Transverse colon (tissue), 4 donors: Measurements from ENCODE around the gene ZNF618. TPM values are rescaled to one million over a fixed set of nuclear protein-coding genes. Genes with fewer than 3 reads are reported as not detected.
A peak's percentile ranks its signal among the peaks of the same experiment; 100 is the strongest.

Experiments
- DNase-seq: peaks from one replicate; pipeline ENCODE4 v3.0.0-alpha.2; 2019
- H3K27ac ChIP-seq, 4 donors: fragments of 200-600 bp; sonication (generic); 2 replicates each; pipeline ENCODE4 v1.5.1; 2016 to 2018; ENCODE audit warnings: inconsistent platforms in 4 of 4
- H3K27me3 ChIP-seq: fragments of 200-600 bp; sonication (generic); 2 replicates; pipeline ENCODE4 v1.5.1; 2017; ENCODE audit warnings: inconsistent platforms
- H3K36me3 ChIP-seq, 4 donors: fragments of 200-600 bp; sonication (generic); 2 replicates each; pipeline ENCODE4 v1.5.1; 2017 to 2019; ENCODE audit warnings: inconsistent platforms in 4 of 4
- H3K4me1 ChIP-seq, 4 donors: fragments of 200-600 bp; sonication (generic); 2 replicates each; pipeline ENCODE4 v1.5.1; 2017 to 2020; ENCODE audit warnings: inconsistent platforms in 4 of 4
- H3K4me3 ChIP-seq, 4 donors: fragments of 200-600 bp; sonication (generic); 1 replicate in 1 of 4; 2 replicates in 3 of 4; pipeline versions ENCODE4 v1.5.1 to v1.6.1; 2017 to 2019; ENCODE audit warnings: inconsistent platforms in 4 of 4
- H3K9me3 ChIP-seq, 2 donors: fragments of 200-600 bp; sonication (generic); 2 replicates each; pipeline ENCODE4 v1.5.1; 2017 to 2019; ENCODE audit warnings: inconsistent platforms in 2 of 2
- CTCF ChIP-seq, 5 experiments: fragments of 200-600 bp in 3 of 5; fragments of 450-650 bp in 2 of 5; sonication (generic) in 3 of 5; IDR thresholded peaks; 1 replicate in 2 of 5; 2 replicates in 3 of 5; pipeline ENCODE4 v1.5.1; 2016 to 2017; ENCODE audit warnings: antibody characterized with exemption in 5 of 5, inconsistent platforms in 3 of 5, mild to moderate bottlenecking in 2 of 5, moderate library complexity in 1 of 5
- EP300 ChIP-seq: sonication (generic); formaldehyde crosslinking; IDR thresholded peaks from one replicate; pipeline ENCODE4 v1.6.1; 2017; ENCODE audit warnings: antibody characterized with exemption, low read depth
- POLR2A ChIP-seq: fragments of 450-650 bp; IDR thresholded peaks from one replicate; pipeline ENCODE4 v1.6.1; 2016; ENCODE audit warnings: antibody characterized with exemption, mild to moderate bottlenecking, moderate library complexity
- POLR2AphosphoS5 ChIP-seq, 3 donors: sonication (generic); formaldehyde crosslinking; IDR thresholded peaks; one replicate each; pipeline ENCODE4 v1.6.1; 2016; ENCODE audit warnings: antibody characterized with exemption in 3 of 3
- WGBS, 2 donors: methylation state at CpG; one replicate each; pipeline ENCODE4 v1.1.5; 2018; ENCODE audit warnings: low coverage in 1 of 2; 5-methylcytosine and 5-hydroxymethylcytosine counted together
- in situ Hi-C, 4 donors: fragments of 200-750 bp; cut with MboI; loops; one replicate each; pipeline versions ENCODE4 v1.15.0 to v1.15.1; 2017; ENCODE audit warnings: low sequenced_read_pairs in 3 of 4, low pct_ligation_motif_present in 1 of 4, low pct_unique_long_range_greater_than_20kb in 1 of 4
- intact Hi-C: fragments of 100-400 bp; cut with DNase I; formaldehyde crosslinking; loops from one replicate; pipeline ENCODE4 v1.15.1; 2023; ENCODE audit warnings: low total_unique reads
- total RNA-seq, 4 donors: library from RNA; depleted of rRNA; stranded (reverse); fragments of >200 nt; gene quantifications; one replicate each; pipeline ENCODE4 v1.1.0, GENCODE V29; 2016

The ZNF618 gene
- total RNA-seq, 4 donors from 2014 or later = 2.2 to 8.6 (median 4.0) TPM

GRCh38 chr9:114004221-114004716 lies 128.2 kb downstream of the ZNF618 start:
- in situ Hi-C loops = no loop called here
- peaks cover 0 to 7% (median 3%) of the 10 kb centered on the region in 4 donors for H3K4me1 ChIP-seq
- no peak overlapping the region for H3K4me3 ChIP-seq
- no peak for DNase-seq
- no peak for TF ChIP-seq CTCF (IDR thresholded peaks at IDR 0.05)
- no peak for TF ChIP-seq EP300
- no peak for TF ChIP-seq POLR2A
- no peak for TF ChIP-seq POLR2AphosphoS5 (IDR thresholded peaks at IDR 0.05)
- 60 to 64% methylated on average over 11 to 15 of the region's 15 CpGs for WGBS, 2 donors
- intact Hi-C loops = no loop called here
- H3K9me3 ChIP-seq = no peaks in the 10 kb centered on the region
- peak overlapping the region in 2 of 4 donors; percentile 11 to 18 for H3K27ac ChIP-seq
- no peaks in the 10 kb centered on the region for H3K36me3 ChIP-seq
- H3K27me3 ChIP-seq = no peaks in the 10 kb centered on the region

GRCh38 chr9:114005371-114006154 lies 129.5 kb downstream of the ZNF618 start:
- H3K9me3 ChIP-seq = no peaks in the 10 kb centered on the region
- H3K4me3 ChIP-seq = no peak overlapping the region
- no peak overlapping the region for H3K27ac ChIP-seq
- TF ChIP-seq EP300 (no peak), POLR2AphosphoS5 (IDR thresholded peaks at IDR 0.05) (no peak), POLR2A (no peak), CTCF (IDR thresholded peaks at IDR 0.05) (no peak)
- in situ Hi-C loops (no loop called here), intact Hi-C loops (no loop called here)
- DNase-seq = no peak
- H3K27me3 ChIP-seq = no peaks in the 10 kb centered on the region
- 72 to 80% methylated on average over 1 to 9 of the region's 9 CpGs for WGBS, 2 donors
- H3K4me1 ChIP-seq = peaks cover 0 to 7% (median 3%) of the 10 kb centered on the region in 4 donors
- H3K36me3 ChIP-seq = no peaks in the 10 kb centered on the region

GRCh38 chr9:114006155-114006550 lies 130.0 kb downstream of the ZNF618 start:
- Histone ChIP-seq H3K4me3 (no peak overlapping the region), H3K9me3 (no peaks in the 10 kb centered on the region), H3K27ac (no peak overlapping the region), H3K4me1 (peaks cover 0 to 7% (median 3%) of the 10 kb centered on the region in 4 donors), H3K36me3 (no peaks in the 10 kb centered on the region), H3K27me3 (no peaks in the 10 kb centered on the region)
- in situ Hi-C loops = no loop called here
- WGBS, 2 donors = 86% methylated on average over 4 of the region's 4 CpGs; no CpG with 5 or more reads in 1 of the 2 donors
- intact Hi-C loops = no loop called here
- no peak for DNase-seq
- TF ChIP-seq CTCF (IDR thresholded peaks at IDR 0.05) (no peak), POLR2AphosphoS5 (IDR thresholded peaks at IDR 0.05) (no peak), EP300 (no peak), POLR2A (no peak)

GRCh38 chr9:114006931-114007691 lies 131.0 kb downstream of the ZNF618 start:
- WGBS, 2 donors = 83 to 100% methylated on average over 2 to 10 of the region's 10 CpGs
- Histone ChIP-seq H3K27me3 (no peaks in the 10 kb centered on the region), H3K4me1 (peaks cover 0 to 7% (median 3%) of the 10 kb centered on the region in 4 donors), H3K4me3 (no peak overlapping the region), H3K36me3 (no peaks in the 10 kb centered on the region), H3K27ac (no peak overlapping the region), H3K9me3 (no peaks in the 10 kb centered on the region)
- in situ Hi-C loops = no loop called here
- intact Hi-C loops = no loop called here
- TF ChIP-seq EP300 = no peak
- no peak for TF ChIP-seq POLR2AphosphoS5 (IDR thresholded peaks at IDR 0.05)
- TF ChIP-seq CTCF (IDR thresholded peaks at IDR 0.05) = no peak
- TF ChIP-seq POLR2A = no peak
- DNase-seq = no peak
